MM.1S (cell line): ENCODE data around the gene TERT.
"Not testable (repeated sequence)": the region's sequence is repeated elsewhere in the genome, so short reads cannot be mapped to it uniquely, and the experiment has no call there.

Source experiments
- DNase-seq: peaks from one replicate; pipeline ENCODE4 v3.0.0-alpha.2; 2015
- H2AFZ ChIP-seq: fragments of 300-600 bp; sonication (generic); 2 replicates; pipeline ENCODE4 v1.6.0; 2016; ENCODE audit warnings: antibody characterized with exemption, low read length
- H3F3A ChIP-seq: fragments of 300-600 bp; sonication (generic); 2 replicates; pipeline ENCODE4 v1.6.1; 2016; ENCODE audit warnings: mild to moderate bottlenecking, antibody characterized with exemption, low read length, moderate library complexity, mixed read lengths; ENCODE audit not compliant: insufficient read depth
- H3K27ac ChIP-seq: fragments of 300-600 bp; sonication (generic); 2 replicates; pipeline ENCODE4 v1.5.1; 2016; ENCODE audit warnings: mild to moderate bottlenecking, low read length
- H3K27me3 ChIP-seq: fragments of 300-600 bp; sonication (generic); replicated peaks from 2 replicates; pipeline ENCODE4 v1.6.0; 2016; ENCODE audit warnings: low read length; ENCODE audit not compliant: insufficient read depth
- H3K36me3 ChIP-seq: fragments of 300-600 bp; sonication (generic); replicated peaks from 2 replicates; pipeline ENCODE4 v1.6.1; 2016; ENCODE audit warnings: mild to moderate bottlenecking, low read length, mixed read lengths; ENCODE audit not compliant: insufficient read depth
- H3K4me1 ChIP-seq: fragments of 300-600 bp; sonication (generic); 2 replicates; pipeline ENCODE4 v1.6.1; 2016; ENCODE audit warnings: low read length, mixed read lengths
- H3K4me2 ChIP-seq: fragments of 300-600 bp; sonication (generic); 2 replicates; pipeline ENCODE4 v1.6.0; 2016; ENCODE audit warnings: low read depth, low read length
- H3K4me3 ChIP-seq: fragments of 300-600 bp; sonication (generic); 2 replicates; pipeline ENCODE4 v1.5.1; 2016; ENCODE audit warnings: low read length, mixed read lengths
- H3K79me2 ChIP-seq: fragments of 300-600 bp; sonication (generic); 2 replicates; pipeline ENCODE4 v1.6.1; 2016; ENCODE audit warnings: mixed run types, low read length, mixed read lengths
- H3K9ac ChIP-seq: fragments of 300-600 bp; sonication (generic); 2 replicates; pipeline ENCODE4 v1.6.1; 2016; ENCODE audit warnings: low read length, mixed read lengths
- H3K9me2 ChIP-seq: fragments of 300-600 bp; sonication (generic); replicated peaks from 2 replicates; pipeline ENCODE4 v1.6.1; 2016; ENCODE audit warnings: mild to moderate bottlenecking, low read length, mixed read lengths; ENCODE audit not compliant: insufficient read depth
- H3K9me3 ChIP-seq: fragments of 300-600 bp; sonication (generic); replicated peaks from 2 replicates; pipeline ENCODE4 v1.6.1; 2016; ENCODE audit warnings: mild to moderate bottlenecking, low read length, mixed read lengths; ENCODE audit not compliant: insufficient read depth
- H4K20me1 ChIP-seq: fragments of 300-600 bp; sonication (generic); 2 replicates; pipeline ENCODE4 v1.6.1; 2016; ENCODE audit warnings: mild to moderate bottlenecking, low read length, moderate library complexity, mixed read lengths; ENCODE audit not compliant: insufficient read depth
- CTCF ChIP-seq: fragments of 300-600 bp; sonication (generic); IDR thresholded peaks from 2 replicates; pipeline ENCODE4 v1.5.1; 2016; ENCODE audit warnings: antibody characterized with exemption, low read length, mixed read lengths
- EZH2 ChIP-seq: fragments of 300-600 bp; sonication (generic); optimal IDR thresholded peaks from 2 replicates; pipeline ENCODE3; 2017; ENCODE audit warnings: low read depth, mild to moderate bottlenecking, antibody characterized with exemption, low read length, mixed read lengths
- EZH2phosphoT487 ChIP-seq: fragments of 300-600 bp; sonication (generic); IDR thresholded peaks from 2 replicates; pipeline ENCODE4 v1.6.1; 2018; ENCODE audit warnings: antibody characterized with exemption, low read length

Gene TERT

DNA sequence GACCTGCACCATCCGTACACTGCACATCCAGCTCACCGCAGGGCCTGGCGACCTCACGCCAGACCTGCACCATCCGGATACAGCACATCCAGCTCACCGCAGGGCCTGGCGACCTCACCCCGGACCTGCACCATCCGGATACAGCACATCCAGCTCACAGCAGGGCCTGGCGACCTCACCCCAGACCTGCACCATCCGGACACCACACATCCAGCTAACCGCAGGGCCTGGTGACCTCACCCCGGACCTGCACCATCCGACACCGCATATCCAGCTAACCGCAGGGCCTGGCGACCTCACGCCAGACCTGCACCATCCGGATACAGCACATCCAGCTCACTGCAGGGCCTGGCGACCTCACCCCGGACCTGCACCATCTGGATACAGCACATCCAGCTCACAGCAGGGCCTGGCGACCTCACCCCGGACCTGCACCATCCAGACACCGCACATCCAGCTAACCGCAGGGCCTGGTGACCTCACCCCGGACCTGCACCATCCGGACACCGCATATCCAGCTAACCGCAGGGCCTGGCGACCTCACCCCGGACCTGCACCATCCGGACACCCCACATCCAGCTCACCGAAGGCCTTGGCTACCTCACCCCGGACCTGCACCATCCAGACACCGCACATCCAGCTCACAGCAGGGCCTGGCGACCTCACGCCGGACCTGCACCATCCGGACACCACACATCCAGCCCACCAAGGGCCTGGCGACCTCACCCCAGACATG, 11.7 kb downstream of the TERT start:
- H3K4me2 ChIP-seq, H3K36me3 ChIP-seq, H3K4me3 ChIP-seq, H3K27me3 ChIP-seq, H4K20me1 ChIP-seq, H3K4me1 ChIP-seq, H3F3A ChIP-seq, H3K27ac ChIP-seq, H3K9me2 ChIP-seq, DNase-seq, H3K9me3 ChIP-seq, H3K9ac ChIP-seq, H3K79me2 ChIP-seq, H2AFZ ChIP-seq: not testable (repeated sequence)

- Histone ChIP-seq H3K79me2 (no peaks in the 10 kb centered on the region; the same call in 1 of the 2 replicates), H3K9me2 (no peaks in the 10 kb centered on the region), H3K27ac (no peak overlapping the region), H2AFZ (no peak overlapping the region), H3K4me2 (no peak overlapping the region), H3K4me3 (no peak overlapping the region), H3K4me1 (no peaks in the 10 kb centered on the region), H3K36me3 (no peaks in the 10 kb centered on the region), H3K27me3 (no peaks in the 10 kb centered on the region), H4K20me1 (no peaks in the 10 kb centered on the region), H3F3A (no peaks in the 10 kb centered on the region), H3K9me3 (no peaks in the 10 kb centered on the region), H3K9ac (no peak overlapping the region)
- TF ChIP-seq EZH2 (no peak), EZH2phosphoT487 (no peak), CTCF (no peak)
- no peak for DNase-seq
These were observed 12.5 kb downstream of the TERT start for GRCh38 chr5:1282131-1282992.

GRCh38 chr5:1281038-1281882, 13.6 kb downstream of the TERT start:
- H3K27me3 ChIP-seq, result no peaks in the 10 kb centered on the region
- no peaks in the 10 kb centered on the region for H3K36me3 ChIP-seq
- H3K79me2 ChIP-seq, result no peaks in the 10 kb centered on the region; the same call in 1 of the 2 replicates
- TF ChIP-seq EZH2 (no peak), EZH2phosphoT487 (no peak), CTCF (no peak)
- H3K27ac ChIP-seq, result no peak overlapping the region
- H3K4me3 ChIP-seq, result no peak overlapping the region
- no peaks in the 10 kb centered on the region for H3K4me1 ChIP-seq
- no peak overlapping the region for H3K9ac ChIP-seq
- H3F3A ChIP-seq, result no peaks in the 10 kb centered on the region
- no peak overlapping the region for H2AFZ ChIP-seq
- no peak for DNase-seq
- no peaks in the 10 kb centered on the region for H3K9me3 ChIP-seq
- H3K4me2 ChIP-seq, result no peak overlapping the region
- H4K20me1 ChIP-seq, result no peaks in the 10 kb centered on the region
- no peaks in the 10 kb centered on the region for H3K9me2 ChIP-seq
